ENCODE measurements around the gene ATG10. TPM values are rescaled to one million over a fixed set of nuclear protein-coding genes. Genes with fewer than 3 reads are reported as not detected.

The ATG10 gene
- total RNA-seq, 1 experiment from 2014 or later: 12.2 TPM

DNA sequence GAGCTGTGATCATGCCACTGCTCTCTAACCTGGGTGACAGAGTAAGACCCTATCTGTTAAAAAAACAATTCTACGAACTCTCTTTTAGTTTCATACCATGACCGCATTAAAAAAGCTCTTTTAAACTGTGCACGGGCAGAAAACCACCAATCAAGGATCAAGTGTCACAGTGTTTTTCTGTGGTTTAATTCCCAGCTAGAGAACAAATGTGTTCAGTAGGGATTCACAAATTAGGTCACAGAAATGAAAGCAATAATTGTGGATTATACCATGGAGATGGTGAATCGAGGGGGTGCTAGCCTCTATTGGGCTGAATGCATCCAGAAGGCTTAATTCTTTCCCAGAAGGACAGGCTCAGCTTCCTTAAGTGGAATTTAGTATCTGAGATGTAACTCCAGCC is 79.1 kb downstream of the ATG10 start:
- CTCF ChIA-PET: interaction anchor here (0.6 kb wide), 1 partner anchor 194 kb away, joined by 3 read pairs; no protein-coding TSS in a partner anchor
- TF ChIP-seq, protein P1, sequence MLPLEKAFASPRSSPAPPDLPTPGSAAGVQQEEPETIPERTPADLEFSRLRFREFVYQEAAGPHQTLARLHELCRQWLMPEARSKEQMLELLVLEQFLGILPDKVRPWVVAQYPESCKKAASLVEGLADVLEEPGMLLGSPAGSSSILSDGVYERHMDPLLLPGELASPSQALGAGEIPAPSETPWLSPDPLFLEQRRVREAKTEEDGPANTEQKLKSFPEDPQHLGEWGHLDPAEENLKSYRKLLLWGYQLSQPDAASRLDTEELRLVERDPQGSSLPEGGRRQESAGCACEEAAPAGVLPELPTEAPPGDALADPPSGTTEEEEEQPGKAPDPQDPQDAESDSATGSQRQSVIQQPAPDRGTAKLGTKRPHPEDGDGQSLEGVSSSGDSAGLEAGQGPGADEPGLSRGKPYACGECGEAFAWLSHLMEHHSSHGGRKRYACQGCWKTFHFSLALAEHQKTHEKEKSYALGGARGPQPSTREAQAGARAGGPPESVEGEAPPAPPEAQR (CRISPR knock-in tag; IDR thresholded peaks at IDR 0.05): no peak
- no peak for TF ChIP-seq HMGA2 (CRISPR knock-in tag; IDR thresholded peaks at IDR 0.05)
- TF ChIP-seq FOXP1 (CRISPR knock-in tag; IDR thresholded peaks at IDR 0.05; ENCODE audit: borderline replicate concordance): no peak
- no peak for TF ChIP-seq FOXJ3 (CRISPR knock-in tag; IDR thresholded peaks at IDR 0.05; ENCODE audit: borderline replicate concordance)
- no peak for TF ChIP-seq RELA (CRISPR knock-in tag; IDR thresholded peaks at IDR 0.05; ENCODE audit: borderline replicate concordance)
- TF ChIP-seq, protein P2, sequence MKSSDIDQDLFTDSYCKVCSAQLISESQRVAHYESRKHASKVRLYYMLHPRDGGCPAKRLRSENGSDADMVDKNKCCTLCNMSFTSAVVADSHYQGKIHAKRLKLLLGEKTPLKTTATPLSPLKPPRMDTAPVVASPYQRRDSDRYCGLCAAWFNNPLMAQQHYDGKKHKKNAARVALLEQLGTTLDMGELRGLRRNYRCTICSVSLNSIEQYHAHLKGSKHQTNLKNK (CRISPR knock-in tag; IDR thresholded peaks at IDR 0.05): no peak
- Mint-ChIP-seq H3K4me3 (no peak overlapping the region), H3K27me3 (ENCODE audit: low read depth) (no peaks in the 10 kb centered on the region), H3K36me3 (peaks cover 9% of the 10 kb centered on the region), H3K27ac (no peak overlapping the region), H3K9me3 (peaks cover 4% of the 10 kb centered on the region), H3K4me1 (peaks cover 15% of the 10 kb centered on the region)
- no peak for ATAC-seq
- no peak for DNase-seq (ENCODE audit: low spot score)
- POLR2A ChIA-PET: no interaction called here

DNA sequence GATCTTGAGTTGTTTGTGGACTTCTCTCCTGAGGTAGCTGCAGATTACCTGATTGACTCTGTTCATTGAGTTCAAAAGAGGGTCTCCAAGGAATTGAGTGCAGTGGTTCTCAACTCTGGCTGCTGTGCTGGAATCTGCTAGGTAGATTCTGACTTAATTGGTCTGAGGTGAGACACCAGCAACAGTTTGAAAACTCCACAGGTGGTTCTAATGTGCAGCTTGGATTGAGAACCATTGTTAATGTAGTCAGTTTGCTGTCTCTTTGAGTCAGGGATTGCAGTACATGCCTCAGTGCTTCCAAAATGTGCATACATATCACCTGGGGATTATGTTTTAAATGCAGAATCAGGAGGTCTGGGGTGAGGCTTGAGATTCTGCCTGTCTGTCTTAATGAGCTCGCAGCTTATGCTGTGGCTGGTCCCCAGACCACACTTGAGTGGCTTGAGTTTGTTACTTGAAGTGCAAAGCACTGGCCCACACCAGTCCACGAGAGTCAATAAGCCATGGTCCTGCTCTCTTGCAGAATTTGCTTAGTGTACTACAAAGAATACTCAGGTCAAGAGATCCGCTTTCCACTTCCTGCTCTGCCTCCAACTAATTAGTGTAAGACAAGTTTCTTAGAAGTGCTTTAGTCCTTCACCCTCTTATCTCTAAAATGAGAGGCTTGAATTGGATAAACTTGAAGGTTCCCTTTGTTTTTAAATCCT is 82.3 kb downstream of the ATG10 start:
- POLR2A ChIA-PET: no interaction called here
- Mint-ChIP-seq H3K9me3 (no peaks in the 10 kb centered on the region), H3K27ac (no peak overlapping the region), H3K27me3 (ENCODE audit: low read depth) (no peaks in the 10 kb centered on the region), H3K4me3 (no peak overlapping the region), H3K36me3 (no peaks in the 10 kb centered on the region), H3K4me1 (peaks cover 15% of the 10 kb centered on the region)
- CTCF ChIA-PET: no interaction called here
- TF ChIP-seq JUN (CRISPR knock-in tag; IDR thresholded peaks at IDR 0.05) (no peak), TP53 (CRISPR knock-in tag; IDR thresholded peaks at IDR 0.05) (no peak), PRRX2 (CRISPR knock-in tag; IDR thresholded peaks at IDR 0.05) (no peak), CREB1 (CRISPR knock-in tag; IDR thresholded peaks at IDR 0.05) (no peak), MXD4 (CRISPR knock-in tag; IDR thresholded peaks at IDR 0.05; ENCODE audit: borderline replicate concordance) (no peak)
- TF ChIP-seq, protein P3, sequence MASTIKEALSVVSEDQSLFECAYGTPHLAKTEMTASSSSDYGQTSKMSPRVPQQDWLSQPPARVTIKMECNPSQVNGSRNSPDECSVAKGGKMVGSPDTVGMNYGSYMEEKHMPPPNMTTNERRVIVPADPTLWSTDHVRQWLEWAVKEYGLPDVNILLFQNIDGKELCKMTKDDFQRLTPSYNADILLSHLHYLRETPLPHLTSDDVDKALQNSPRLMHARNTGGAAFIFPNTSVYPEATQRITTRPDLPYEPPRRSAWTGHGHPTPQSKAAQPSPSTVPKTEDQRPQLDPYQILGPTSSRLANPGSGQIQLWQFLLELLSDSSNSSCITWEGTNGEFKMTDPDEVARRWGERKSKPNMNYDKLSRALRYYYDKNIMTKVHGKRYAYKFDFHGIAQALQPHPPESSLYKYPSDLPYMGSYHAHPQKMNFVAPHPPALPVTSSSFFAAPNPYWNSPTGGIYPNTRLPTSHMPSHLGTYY (CRISPR knock-in tag; IDR thresholded peaks at IDR 0.05): no peak
- TF ChIP-seq, protein P4, sequence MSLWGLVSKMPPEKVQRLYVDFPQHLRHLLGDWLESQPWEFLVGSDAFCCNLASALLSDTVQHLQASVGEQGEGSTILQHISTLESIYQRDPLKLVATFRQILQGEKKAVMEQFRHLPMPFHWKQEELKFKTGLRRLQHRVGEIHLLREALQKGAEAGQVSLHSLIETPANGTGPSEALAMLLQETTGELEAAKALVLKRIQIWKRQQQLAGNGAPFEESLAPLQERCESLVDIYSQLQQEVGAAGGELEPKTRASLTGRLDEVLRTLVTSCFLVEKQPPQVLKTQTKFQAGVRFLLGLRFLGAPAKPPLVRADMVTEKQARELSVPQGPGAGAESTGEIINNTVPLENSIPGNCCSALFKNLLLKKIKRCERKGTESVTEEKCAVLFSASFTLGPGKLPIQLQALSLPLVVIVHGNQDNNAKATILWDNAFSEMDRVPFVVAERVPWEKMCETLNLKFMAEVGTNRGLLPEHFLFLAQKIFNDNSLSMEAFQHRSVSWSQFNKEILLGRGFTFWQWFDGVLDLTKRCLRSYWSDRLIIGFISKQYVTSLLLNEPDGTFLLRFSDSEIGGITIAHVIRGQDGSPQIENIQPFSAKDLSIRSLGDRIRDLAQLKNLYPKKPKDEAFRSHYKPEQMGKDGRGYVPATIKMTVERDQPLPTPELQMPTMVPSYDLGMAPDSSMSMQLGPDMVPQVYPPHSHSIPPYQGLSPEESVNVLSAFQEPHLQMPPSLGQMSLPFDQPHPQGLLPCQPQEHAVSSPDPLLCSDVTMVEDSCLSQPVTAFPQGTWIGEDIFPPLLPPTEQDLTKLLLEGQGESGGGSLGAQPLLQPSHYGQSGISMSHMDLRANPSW (CRISPR knock-in tag; conservative IDR thresholded peaks at IDR 0.05; ENCODE audit: low read depth): no peak
- TF ChIP-seq, protein P5, sequence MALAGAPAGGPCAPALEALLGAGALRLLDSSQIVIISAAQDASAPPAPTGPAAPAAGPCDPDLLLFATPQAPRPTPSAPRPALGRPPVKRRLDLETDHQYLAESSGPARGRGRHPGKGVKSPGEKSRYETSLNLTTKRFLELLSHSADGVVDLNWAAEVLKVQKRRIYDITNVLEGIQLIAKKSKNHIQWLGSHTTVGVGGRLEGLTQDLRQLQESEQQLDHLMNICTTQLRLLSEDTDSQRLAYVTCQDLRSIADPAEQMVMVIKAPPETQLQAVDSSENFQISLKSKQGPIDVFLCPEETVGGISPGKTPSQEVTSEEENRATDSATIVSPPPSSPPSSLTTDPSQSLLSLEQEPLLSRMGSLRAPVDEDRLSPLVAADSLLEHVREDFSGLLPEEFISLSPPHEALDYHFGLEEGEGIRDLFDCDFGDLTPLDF (CRISPR knock-in tag; IDR thresholded peaks at IDR 0.05): no peak
- TF ChIP-seq, protein P6, sequence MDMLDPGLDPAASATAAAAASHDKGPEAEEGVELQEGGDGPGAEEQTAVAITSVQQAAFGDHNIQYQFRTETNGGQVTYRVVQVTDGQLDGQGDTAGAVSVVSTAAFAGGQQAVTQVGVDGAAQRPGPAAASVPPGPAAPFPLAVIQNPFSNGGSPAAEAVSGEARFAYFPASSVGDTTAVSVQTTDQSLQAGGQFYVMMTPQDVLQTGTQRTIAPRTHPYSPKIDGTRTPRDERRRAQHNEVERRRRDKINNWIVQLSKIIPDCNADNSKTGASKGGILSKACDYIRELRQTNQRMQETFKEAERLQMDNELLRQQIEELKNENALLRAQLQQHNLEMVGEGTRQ (CRISPR knock-in tag; IDR thresholded peaks at IDR 0.05): no peak
- TF ChIP-seq, protein P7, sequence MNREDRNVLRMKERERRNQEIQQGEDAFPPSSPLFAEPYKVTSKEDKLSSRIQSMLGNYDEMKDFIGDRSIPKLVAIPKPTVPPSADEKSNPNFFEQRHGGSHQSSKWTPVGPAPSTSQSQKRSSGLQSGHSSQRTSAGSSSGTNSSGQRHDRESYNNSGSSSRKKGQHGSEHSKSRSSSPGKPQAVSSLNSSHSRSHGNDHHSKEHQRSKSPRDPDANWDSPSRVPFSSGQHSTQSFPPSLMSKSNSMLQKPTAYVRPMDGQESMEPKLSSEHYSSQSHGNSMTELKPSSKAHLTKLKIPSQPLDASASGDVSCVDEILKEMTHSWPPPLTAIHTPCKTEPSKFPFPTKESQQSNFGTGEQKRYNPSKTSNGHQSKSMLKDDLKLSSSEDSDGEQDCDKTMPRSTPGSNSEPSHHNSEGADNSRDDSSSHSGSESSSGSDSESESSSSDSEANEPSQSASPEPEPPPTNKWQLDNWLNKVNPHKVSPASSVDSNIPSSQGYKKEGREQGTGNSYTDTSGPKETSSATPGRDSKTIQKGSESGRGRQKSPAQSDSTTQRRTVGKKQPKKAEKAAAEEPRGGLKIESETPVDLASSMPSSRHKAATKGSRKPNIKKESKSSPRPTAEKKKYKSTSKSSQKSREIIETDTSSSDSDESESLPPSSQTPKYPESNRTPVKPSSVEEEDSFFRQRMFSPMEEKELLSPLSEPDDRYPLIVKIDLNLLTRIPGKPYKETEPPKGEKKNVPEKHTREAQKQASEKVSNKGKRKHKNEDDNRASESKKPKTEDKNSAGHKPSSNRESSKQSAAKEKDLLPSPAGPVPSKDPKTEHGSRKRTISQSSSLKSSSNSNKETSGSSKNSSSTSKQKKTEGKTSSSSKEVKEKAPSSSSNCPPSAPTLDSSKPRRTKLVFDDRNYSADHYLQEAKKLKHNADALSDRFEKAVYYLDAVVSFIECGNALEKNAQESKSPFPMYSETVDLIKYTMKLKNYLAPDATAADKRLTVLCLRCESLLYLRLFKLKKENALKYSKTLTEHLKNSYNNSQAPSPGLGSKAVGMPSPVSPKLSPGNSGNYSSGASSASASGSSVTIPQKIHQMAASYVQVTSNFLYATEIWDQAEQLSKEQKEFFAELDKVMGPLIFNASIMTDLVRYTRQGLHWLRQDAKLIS (CRISPR knock-in tag; IDR thresholded peaks at IDR 0.05; ENCODE audit: borderline replicate concordance): no peak
- TF ChIP-seq, protein P8, sequence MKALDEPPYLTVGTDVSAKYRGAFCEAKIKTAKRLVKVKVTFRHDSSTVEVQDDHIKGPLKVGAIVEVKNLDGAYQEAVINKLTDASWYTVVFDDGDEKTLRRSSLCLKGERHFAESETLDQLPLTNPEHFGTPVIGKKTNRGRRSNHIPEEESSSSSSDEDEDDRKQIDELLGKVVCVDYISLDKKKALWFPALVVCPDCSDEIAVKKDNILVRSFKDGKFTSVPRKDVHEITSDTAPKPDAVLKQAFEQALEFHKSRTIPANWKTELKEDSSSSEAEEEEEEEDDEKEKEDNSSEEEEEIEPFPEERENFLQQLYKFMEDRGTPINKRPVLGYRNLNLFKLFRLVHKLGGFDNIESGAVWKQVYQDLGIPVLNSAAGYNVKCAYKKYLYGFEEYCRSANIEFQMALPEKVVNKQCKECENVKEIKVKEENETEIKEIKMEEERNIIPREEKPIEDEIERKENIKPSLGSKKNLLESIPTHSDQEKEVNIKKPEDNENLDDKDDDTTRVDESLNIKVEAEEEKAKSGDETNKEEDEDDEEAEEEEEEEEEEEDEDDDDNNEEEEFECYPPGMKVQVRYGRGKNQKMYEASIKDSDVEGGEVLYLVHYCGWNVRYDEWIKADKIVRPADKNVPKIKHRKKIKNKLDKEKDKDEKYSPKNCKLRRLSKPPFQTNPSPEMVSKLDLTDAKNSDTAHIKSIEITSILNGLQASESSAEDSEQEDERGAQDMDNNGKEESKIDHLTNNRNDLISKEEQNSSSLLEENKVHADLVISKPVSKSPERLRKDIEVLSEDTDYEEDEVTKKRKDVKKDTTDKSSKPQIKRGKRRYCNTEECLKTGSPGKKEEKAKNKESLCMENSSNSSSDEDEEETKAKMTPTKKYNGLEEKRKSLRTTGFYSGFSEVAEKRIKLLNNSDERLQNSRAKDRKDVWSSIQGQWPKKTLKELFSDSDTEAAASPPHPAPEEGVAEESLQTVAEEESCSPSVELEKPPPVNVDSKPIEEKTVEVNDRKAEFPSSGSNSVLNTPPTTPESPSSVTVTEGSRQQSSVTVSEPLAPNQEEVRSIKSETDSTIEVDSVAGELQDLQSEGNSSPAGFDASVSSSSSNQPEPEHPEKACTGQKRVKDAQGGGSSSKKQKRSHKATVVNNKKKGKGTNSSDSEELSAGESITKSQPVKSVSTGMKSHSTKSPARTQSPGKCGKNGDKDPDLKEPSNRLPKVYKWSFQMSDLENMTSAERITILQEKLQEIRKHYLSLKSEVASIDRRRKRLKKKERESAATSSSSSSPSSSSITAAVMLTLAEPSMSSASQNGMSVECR (CRISPR knock-in tag; IDR thresholded peaks at IDR 0.05; ENCODE audit: borderline replicate concordance): no peak
- DNase-seq (ENCODE audit: low spot score): no peak
- no peak for ATAC-seq

All from WTC11 (cell line).